ENCODE results near the gene ISCA2.

ISCA2 gene

GRCh38 chr14:74509587-74510222 is 16.1 kb downstream of the ISCA2 start:
- no peak for DNase-seq

DNA sequence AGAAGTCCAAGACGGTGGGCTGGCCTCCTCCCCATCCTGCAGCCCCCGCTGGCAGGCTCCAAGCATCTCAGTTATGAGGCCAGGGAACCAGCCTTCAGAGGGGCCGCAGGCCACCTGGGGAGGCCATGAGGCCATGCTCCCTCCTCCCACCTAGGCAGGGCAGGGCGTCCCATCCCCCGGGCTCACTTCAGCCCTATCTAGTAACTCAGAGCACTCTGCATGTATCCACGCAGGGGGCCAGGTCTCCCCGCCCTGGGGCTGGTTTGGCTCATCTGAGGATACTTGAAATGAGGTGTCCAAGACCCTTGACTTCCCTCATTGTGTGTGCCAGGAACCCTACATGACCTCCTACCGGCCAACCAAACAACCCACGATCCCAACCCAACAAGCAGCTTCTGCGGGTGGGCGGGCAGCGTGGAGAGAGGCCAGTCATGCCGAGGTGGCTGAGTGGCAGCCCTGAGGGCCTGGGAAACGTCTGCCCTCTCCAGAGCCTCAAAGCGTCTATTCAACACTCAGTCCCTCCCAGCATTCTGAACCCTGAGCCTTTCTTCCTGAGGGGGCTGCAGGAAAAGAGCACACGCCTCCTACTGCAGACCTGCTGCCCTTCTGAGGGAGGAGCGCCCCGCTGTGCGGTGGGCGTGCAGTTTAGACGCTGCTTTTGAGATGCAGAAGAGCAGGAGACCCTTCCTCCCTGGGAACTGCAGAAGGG is 16.8 kb downstream of the ISCA2 start:
- DNase-seq, result no peak

- no peak for DNase-seq
Observed at GRCh38 chr14:74510959-74511409, 17.4 kb downstream of the ISCA2 start.

DNA sequence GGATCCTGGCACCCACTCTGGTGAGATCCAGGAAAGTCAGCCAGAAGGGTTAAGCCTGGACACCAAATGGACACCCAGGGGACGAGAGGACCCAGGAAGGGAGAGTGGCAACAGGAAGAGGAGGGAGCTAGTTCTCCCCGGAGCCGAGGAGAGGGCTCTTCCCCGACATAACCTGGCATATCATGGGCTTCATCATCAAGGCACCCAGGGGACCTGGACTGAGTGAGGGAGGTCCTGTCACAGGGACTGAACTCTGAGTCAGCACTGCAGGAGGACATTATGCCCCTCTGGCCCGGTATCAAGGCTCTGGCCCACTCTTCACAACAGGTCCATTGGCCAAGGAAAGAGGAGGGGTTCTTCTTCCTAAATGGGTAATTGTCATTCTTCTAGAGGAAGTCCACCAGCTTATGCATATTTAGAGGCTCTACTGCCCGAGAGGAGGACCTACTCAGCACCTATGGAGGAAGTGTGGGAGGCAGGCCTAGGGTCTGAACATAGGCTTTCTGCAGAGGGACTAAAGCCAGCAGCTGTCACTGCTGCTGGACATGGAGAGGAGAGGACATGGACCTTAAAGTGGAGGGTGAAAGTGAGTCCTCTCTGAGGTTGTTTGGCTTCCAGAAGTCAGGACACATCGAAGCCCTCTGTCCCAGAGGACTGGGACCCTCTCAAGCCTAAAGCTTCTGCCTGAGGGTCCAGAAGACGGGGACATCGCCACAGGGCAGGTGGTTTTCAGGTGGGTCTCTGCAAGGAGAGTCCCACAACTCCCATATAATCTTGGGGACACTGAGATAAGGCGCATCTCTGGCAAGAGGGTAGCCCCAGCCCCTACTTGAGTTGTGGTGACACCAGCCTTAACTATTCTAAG is 18.6 kb downstream of the ISCA2 start:
- no peak for DNase-seq

GRCh38 chr14:74514471-74514941 is 20.9 kb downstream of the ISCA2 start:
- peak; percentile 40 for DNase-seq

GRCh38 chr14:74515891-74516412 is 22.4 kb downstream of the ISCA2 start:
- no peak for DNase-seq

DNA sequence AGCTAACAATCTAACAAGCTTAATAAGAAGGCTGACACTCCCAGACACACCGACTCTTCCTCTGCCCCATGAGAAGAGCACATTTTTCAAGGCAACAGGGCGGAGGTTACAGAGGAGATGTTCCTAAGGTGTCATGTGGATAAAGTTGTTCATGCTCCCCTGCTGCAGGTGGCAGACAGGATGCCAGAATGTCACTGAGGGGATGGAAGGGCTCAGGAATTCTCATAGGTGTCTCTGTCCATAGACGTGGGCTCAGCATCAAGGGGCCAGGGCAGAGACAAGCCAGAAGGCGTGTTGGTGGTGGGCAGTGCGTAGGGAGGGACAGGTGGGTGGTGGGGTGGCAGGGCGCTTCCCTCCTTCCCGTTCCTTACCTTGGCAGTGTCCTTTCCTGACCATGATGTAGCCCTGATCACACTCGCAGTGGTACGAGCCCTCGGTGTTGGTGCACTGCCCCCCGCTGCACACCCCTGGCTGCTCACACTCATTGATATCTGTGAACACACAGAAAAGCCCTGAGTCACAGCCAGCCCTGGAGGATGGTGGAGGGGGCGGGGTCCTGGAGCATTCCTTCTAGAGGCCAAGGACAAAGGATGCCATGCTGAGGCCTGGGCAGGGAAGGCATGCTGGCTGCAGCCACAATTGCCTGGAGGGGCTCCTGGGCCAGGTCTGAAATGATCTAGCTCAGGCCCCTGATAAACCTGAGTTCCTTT is 23.0 kb downstream of the ISCA2 start:
- DNase-seq, result no peak

- DNase-seq, result no peak
Observed at GRCh38 chr14:74517731-74518130, 24.2 kb downstream of the ISCA2 start.

- no peak for DNase-seq
Observed at GRCh38 chr14:74518221-74518620, 24.7 kb downstream of the ISCA2 start.

DNA sequence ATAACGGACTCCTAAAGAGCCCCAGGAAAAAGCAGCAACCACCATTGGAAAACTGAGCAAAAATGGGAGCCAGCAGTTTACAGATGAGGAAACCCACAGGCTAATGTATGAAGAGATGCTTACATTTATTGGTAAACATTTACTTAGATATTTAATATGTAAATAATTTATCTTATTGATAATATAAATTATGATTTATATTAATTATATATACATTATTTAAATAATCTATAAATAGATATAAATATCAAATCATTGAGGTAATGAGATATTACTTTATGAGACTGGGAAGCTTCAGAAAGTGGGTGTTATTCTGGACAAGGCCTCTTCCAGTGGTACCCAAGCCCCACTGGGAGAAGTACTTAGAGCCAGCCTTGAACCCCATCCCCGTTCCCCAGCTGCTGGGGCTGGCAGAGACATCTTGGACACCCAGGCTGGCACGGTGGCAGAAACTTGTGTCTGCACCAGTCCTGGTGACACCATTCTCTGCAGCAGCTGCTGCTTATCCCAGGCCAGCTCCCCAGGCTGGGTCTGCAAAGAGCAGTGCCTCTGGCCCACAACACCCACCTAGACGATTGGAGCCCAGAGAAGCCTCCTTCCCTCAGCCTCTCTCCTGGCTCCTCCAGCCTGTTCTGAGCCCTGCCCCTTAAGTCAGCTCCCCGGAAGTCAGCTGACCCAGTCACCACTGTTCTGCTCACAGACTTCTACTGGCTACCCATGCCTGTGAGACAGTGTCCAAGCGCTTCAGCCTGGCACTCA is 25.9 kb downstream of the ISCA2 start:
- no peak for DNase-seq

DNA sequence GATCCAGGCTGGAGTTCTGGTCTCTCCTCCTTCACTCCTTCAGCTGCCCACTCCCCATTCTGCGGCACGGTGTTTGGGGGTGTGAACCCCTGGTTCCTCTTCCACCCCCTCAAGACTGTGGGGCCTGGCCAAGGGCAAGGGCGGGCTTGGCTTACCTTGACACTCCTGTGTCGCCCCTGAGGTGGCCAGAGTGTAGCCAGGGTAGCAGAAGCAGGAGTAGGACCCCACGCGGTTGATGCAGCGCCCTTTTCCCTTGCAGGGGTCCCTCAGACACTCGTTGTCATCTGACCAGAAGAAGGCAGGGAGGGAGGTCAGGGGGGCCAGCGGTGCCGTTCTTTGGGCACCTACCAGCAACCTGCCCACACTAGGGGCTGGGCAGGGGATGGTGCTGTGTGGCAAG is 28.2 kb downstream of the ISCA2 start:
- no peak for DNase-seq

- DNase-seq, result no peak
Observed at GRCh38 chr14:74522740-74523139, 29.2 kb downstream of the ISCA2 start.

GRCh38 chr14:74524076-74524811 is 30.7 kb downstream of the ISCA2 start:
- DNase-seq, result no peak

DNA sequence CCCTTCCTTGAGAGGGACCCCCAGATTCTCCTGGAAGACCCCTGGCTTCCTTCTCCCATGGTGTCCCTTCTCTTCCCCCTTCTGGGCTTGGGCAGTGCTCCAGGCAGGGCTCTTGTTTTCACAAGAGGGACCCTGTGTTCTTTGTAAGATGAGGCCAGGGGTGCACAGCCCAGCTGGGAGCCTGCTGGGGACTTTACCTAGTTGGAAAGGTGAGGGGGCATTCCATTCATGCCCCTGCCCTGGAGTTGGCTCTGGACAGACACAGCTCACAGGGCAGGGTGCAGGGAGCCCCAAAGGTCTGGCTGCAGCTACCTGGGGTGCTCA is 31.2 kb downstream of the ISCA2 start:
- no peak for DNase-seq

DNA sequence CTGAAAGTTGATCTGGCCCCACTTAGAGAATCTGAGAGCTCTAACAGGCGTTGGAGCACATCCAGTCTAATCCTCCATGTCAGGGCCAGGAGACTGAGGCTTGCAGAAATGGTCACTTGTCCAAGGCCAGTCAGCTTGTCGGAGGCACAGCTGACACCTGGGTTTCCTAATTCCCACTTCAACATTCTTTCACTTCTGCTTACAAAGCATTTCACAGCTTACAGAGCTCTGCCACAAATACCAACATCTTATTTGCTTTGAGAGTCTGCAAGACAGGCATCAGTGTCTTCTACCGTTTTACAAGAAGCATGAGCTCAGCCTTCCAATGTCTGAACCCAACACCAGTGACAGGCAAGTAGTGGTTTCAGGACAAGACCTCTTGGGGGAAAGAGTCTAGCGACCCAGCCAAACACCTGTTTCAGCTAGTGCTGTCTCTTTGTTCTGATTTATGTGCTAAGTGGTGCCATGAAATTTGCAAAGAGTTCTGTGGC is 31.8 kb downstream of the ISCA2 start:
- no peak for DNase-seq

DNA sequence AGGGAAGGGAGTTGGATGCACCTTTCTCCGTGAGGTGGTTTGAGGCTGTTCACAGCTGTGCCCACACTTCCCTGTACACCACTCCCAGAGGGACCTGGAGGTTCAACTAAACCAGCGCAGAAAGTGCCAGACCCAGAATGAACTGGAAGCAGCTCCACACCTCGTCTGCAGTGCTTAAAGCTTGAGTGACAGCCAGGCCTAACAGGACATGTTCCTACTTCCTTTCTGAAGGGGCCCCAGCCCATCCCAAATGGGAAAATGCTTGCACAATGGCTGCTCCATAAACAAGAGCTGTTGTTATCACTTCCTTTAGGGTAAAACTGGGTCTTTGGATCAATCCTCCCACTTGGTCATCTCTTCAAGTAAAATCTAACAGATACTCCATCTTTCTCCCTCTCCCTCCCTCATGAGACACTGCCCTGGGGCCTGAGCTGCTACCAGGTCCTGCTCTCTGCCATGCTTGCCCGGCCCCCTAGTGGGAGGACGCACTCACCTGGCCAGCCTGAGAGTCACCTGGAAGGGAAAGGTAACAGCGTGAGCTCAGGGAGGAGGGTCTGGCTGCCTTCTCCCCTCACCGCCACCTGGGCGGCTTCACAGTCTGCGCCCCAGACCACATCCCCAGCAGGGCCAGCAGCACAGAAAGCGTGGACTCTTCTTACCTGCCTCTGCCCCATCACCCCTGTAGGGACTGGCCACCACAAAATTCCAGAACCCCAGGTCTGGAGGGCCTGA is 33.5 kb downstream of the ISCA2 start:
- DNase-seq, result no peak

GRCh38 chr14:74527736-74528280 is 34.2 kb downstream of the ISCA2 start:
- DNase-seq, result no peak

- no peak for DNase-seq
Observed at GRCh38 chr14:74528406-74528805, 34.8 kb downstream of the ISCA2 start.

- no peak for DNase-seq
Observed at GRCh38 chr14:74528886-74529285, 35.3 kb downstream of the ISCA2 start.

DNA sequence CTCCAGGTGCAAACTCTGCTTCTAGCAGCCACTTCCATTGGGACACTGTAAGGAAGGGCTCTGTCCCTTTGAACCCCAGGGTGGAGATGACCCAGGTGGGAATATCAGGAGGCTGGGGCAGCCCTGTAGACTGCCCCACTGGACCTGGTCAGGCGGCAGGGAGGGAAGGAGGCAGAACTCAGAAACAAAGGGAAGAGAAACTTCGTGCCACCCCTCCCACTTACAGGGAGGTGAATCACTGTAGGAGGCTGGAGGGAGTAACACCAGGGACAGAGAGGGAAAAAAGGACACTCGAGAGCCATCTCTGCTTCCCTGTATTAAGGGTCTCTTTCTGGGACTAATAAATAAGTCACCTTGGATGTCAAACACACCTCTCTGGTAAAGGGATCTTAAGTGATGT is 37.4 kb downstream of the ISCA2 start:
- DNase-seq, result no peak
